ENCODE results near the gene PEF1. TPM values are rescaled to one million over a fixed set of nuclear protein-coding genes. Genes with fewer than 3 reads are reported as not detected.

The PEF1 gene
- total and polyA plus RNA-seq, 2 of the 8 experiments (the other 6 are each of a cell fraction or from before 2014, with no cell fraction given): 35.2 to 69.2 TPM

GRCh38 chr1:31642366-31642765 lies 2.3 kb downstream of the PEF1 start:
- H3K27me3 ChIP-seq (replicated peaks in 1 of 4; ENCODE audit: control insufficient read depth in 3 of 4, extremely low read depth in 1 of 4, insufficient read depth in 3 of 4, low read length in 3 of 4): no peaks in the 10 kb centered on the region
- FAIRE-seq (no peak), DNase-seq (ENCODE audit: low read depth in 1 of 2, low spot score in 2 of 2) (no peak)
- no peak overlapping the region for H2BK12ac ChIP-seq (ENCODE audit: low read depth, low read length)
- no peaks in the 10 kb centered on the region for H3K36me3 ChIP-seq (ENCODE audit: control insufficient read depth in 2 of 4, insufficient read depth in 4 of 4, low read length in 3 of 4)
- H2BK20ac ChIP-seq (ENCODE audit: low read length): no peak overlapping the region
- no peak overlapping the region for H4K91ac ChIP-seq (replicated peaks; ENCODE audit: insufficient read length, low read length)
- no peak overlapping the region for H3K4ac ChIP-seq (replicated peaks; ENCODE audit: insufficient read length, low read depth, low read length)
- no peak overlapping the region for H3K56ac ChIP-seq (replicated peaks; ENCODE audit: insufficient read length, low read depth, low read length)
- no peak overlapping the region for H3K27ac ChIP-seq (ENCODE audit: low read depth, low read length)
- no peak overlapping the region for H2AK5ac ChIP-seq (ENCODE audit: low read depth, low read length)
- no peak overlapping the region for H3K18ac ChIP-seq (ENCODE audit: extremely low read depth, low read length)
- no peaks in the 10 kb centered on the region for H3K9me3 ChIP-seq (ENCODE audit: insufficient read depth in 2 of 2, low read depth in 1 of 2, low read length in 1 of 2)
- H4K20me1 ChIP-seq (replicated peaks in 1 of 2; ENCODE audit: control insufficient read depth in 1 of 2, insufficient read depth in 2 of 2, low read length in 2 of 2): peaks cover 0 to 1% of the 10 kb centered on the region in 2 experiments
- H3K4me1 ChIP-seq (replicated peaks in 1 of 4; ENCODE audit: control insufficient read depth in 3 of 4, insufficient read depth in 4 of 4, low read length in 3 of 4): peaks cover 5 to 17% (median 6%) of the 10 kb centered on the region in 4 experiments
- H3K4me2 ChIP-seq (ENCODE audit: insufficient read depth in 1 of 2, low read depth in 2 of 2, low read length in 2 of 2): peak overlapping the region; percentile 21 to 92; a peak in 3 of 4 replicates
- H3K23ac ChIP-seq (ENCODE audit: insufficient read length): no peak overlapping the region
- H3K14ac ChIP-seq (ENCODE audit: insufficient read length): no peak overlapping the region
- no peak for TF ChIP-seq SIRT6 (IDR thresholded peaks at IDR 0.05; ENCODE audit: low read length)
- peak; percentile 38; the same call in 1 of the 2 replicates for TF ChIP-seq SP1 (IDR thresholded peaks at IDR 0.05; ENCODE audit: low read depth, low read length)
- peaks cover 9% of the 10 kb centered on the region for H3K23me2 ChIP-seq (ENCODE audit: low read depth, low read length)
- POLR2A ChIA-PET (ENCODE audit: partially characterized antibody): interaction anchor here (0.7 to 3.5 kb wide), 10 partner anchors 8 to 312 kb away, joined by 3 to 31 read pairs (median 4); partner anchors contain the start of gene COL16A1
- H3K79me1 ChIP-seq (ENCODE audit: low read depth, low read length): peaks cover 5% of the 10 kb centered on the region; the same call in 1 of the 2 replicates
- CTCF ChIA-PET (ENCODE audit: partially characterized antibody): interaction anchor here (0.8 to 4.0 kb wide), 10 partner anchors 8 to 147 kb away, joined by 3 to 30 read pairs (median 4); no protein-coding TSS in a partner anchor
- WGBS, 2 experiments (ENCODE audit: extremely low coverage in 1 of 2, insufficient coverage in 1 of 2, insufficient read length in 1 of 2, insufficient replicate concordance in 2 of 2, low coverage in 1 of 2, low lambda C conversion rate in 2 of 2, missing lambda C conversion rate in 1 of 2): 70% methylated on average over 4 of the region's 4 CpGs; no CpG with 5 or more reads in 1 of the 2 experiments
- no peak overlapping the region for H3K9ac ChIP-seq (replicated peaks in 1 of 4; ENCODE audit: extremely low read depth in 1 of 4, low read depth in 3 of 4, low read length in 3 of 4)
- no peak overlapping the region for H2BK15ac ChIP-seq (ENCODE audit: low read length)
- peak overlapping the region in 1 of 4 experiments; percentile 90; a peak in 2 of 8 replicates for H3K4me3 ChIP-seq (ENCODE audit: extremely low read depth in 1 of 4, insufficient read depth in 2 of 4, low read depth in 3 of 4, low read length in 4 of 4)
- no peak overlapping the region for H2AFZ ChIP-seq (ENCODE audit: low read length)
- peaks cover 3 to 56% of the 10 kb centered on the region in 2 experiments; a peak in 2 of 4 replicates for H3K79me2 ChIP-seq (ENCODE audit: control insufficient read depth in 1 of 2, insufficient read depth in 2 of 2, low read length in 2 of 2)
- H2BK120ac ChIP-seq (replicated peaks; ENCODE audit: low read depth, low read length): no peak overlapping the region
- H2BK5ac ChIP-seq (ENCODE audit: low read depth, low read length): no peak overlapping the region
- no peak overlapping the region for H4K5ac ChIP-seq (ENCODE audit: insufficient read length, low read depth, low read length)
- H4K8ac ChIP-seq (ENCODE audit: extremely low read depth, insufficient read depth, low read length): no peak overlapping the region
